GM23338 (cell line): ENCODE results near the gene EXOC6. TPM values are rescaled to one million over a fixed set of nuclear protein-coding genes. Genes with fewer than 3 reads are reported as not detected.
A peak's percentile ranks its signal among the peaks of the same experiment; 100 is the strongest.
"Not testable (repeated sequence)": the region's sequence is repeated elsewhere in the genome, so short reads cannot be mapped to it uniquely, and the experiment has no call there.

Source experiments
- ATAC-seq: fragments of 200-7000 bp; cut with Tn5 transposase; 3 replicates; pipeline ENCODE4 v1.9.1; 2020
- DNase-seq: peaks from one replicate; pipeline ENCODE4 v3.0.0-alpha.2; 2015; ENCODE audit warnings: low spot score
- H2AFZ ChIP-seq: fragments of 200-600 bp; sonication (generic); 2 replicates; pipeline ENCODE4 v1.8.0; 2016; ENCODE audit warnings: antibody characterized with exemption, mild to moderate bottlenecking, moderate library complexity
- H3F3A ChIP-seq: fragments of 200-600 bp; sonication (generic); replicated peaks from 2 replicates; pipeline ENCODE4 v1.8.0; 2017; ENCODE audit warnings: antibody characterized with exemption, mixed run types, low read depth
- H3K27ac ChIP-seq: fragments of 200-600 bp; sonication (generic); 2 replicates; pipeline ENCODE4 v1.6.1; 2016; ENCODE audit warnings: low read depth
- H3K27me3 ChIP-seq: fragments of 200-600 bp; sonication (generic); 2 replicates; pipeline ENCODE4 v1.8.0; 2016; ENCODE audit warnings: mild to moderate bottlenecking, mixed run types, moderate library complexity; ENCODE audit not compliant: insufficient read depth
- H3K36me3 ChIP-seq: fragments of 200-600 bp; sonication (generic); 2 replicates; pipeline ENCODE4 v1.8.0; 2016; ENCODE audit warnings: mild to moderate bottlenecking; ENCODE audit not compliant: insufficient read depth
- H3K4me1 ChIP-seq: fragments of 200-600 bp; sonication (generic); 2 replicates; pipeline ENCODE4 v1.8.0; 2016; ENCODE audit warnings: mild to moderate bottlenecking, moderate library complexity; ENCODE audit not compliant: insufficient read depth
- H3K4me2 ChIP-seq: fragments of 200-600 bp; sonication (generic); 2 replicates; pipeline ENCODE4 v1.7.1; 2017; ENCODE audit warnings: mixed run types
- H3K4me3 ChIP-seq: fragments of 200-600 bp; sonication (generic); 2 replicates; pipeline ENCODE4 v1.6.1; 2016; ENCODE audit warnings: mixed run types
- H3K79me2 ChIP-seq: fragments of 200-600 bp; sonication (generic); replicated peaks from 2 replicates; pipeline ENCODE4 v1.8.0; 2017; ENCODE audit warnings: mild to moderate bottlenecking; ENCODE audit not compliant: insufficient read depth
- H3K9me2 ChIP-seq: fragments of 200-600 bp; sonication (generic); 2 replicates; pipeline ENCODE4 v1.8.0; 2017; ENCODE audit not compliant: insufficient read depth
- H4K20me1 ChIP-seq: fragments of 200-600 bp; sonication (generic); replicated peaks from 2 replicates; pipeline ENCODE4 v1.8.0; 2017; ENCODE audit warnings: mild to moderate bottlenecking; ENCODE audit not compliant: insufficient read depth
- H3K27ac Mint-ChIP-seq: 2 replicates; pipeline ENCODE4 v1.8.0; 2020; ENCODE audit warnings: inconsistent platforms, mild to moderate bottlenecking, moderate library complexity, mixed read lengths
- H3K27me3 Mint-ChIP-seq: 3 replicates; pipeline ENCODE4 v1.8.0; 2022; ENCODE audit warnings: low read depth, mild to moderate bottlenecking, moderate library complexity, mixed read lengths, inconsistent platforms; ENCODE audit not compliant: insufficient read depth, poor library complexity
- H3K36me3 Mint-ChIP-seq: 3 replicates; pipeline ENCODE4 v1.8.0; 2021; ENCODE audit warnings: low read depth, mild to moderate bottlenecking, inconsistent platforms, moderate library complexity, mixed read lengths
- H3K4me1 Mint-ChIP-seq: 3 replicates; pipeline ENCODE4 v1.8.0; 2020; ENCODE audit warnings: mild to moderate bottlenecking, inconsistent platforms, mixed read lengths
- H3K4me3 Mint-ChIP-seq: 3 replicates; pipeline ENCODE4 v1.8.0; 2021; ENCODE audit warnings: moderate library complexity, mild to moderate bottlenecking, inconsistent platforms, mixed read lengths
- H3K9me3 Mint-ChIP-seq: 3 replicates; pipeline ENCODE4 v1.8.0; 2020; ENCODE audit warnings: moderate library complexity, mild to moderate bottlenecking, inconsistent platforms, mixed read lengths
- EZH2 ChIP-seq: fragments of 200-600 bp; sonication (generic); IDR thresholded peaks from one replicate; pipeline ENCODE4 v1.8.0; 2017; ENCODE audit warnings: antibody characterized with exemption, mild to moderate bottlenecking, low read depth; ENCODE audit not compliant: unreplicated experiment
- EZH2phosphoT487 ChIP-seq: fragments of 200-600 bp; sonication (generic); IDR thresholded peaks from one replicate; pipeline ENCODE4 v1.8.1; 2018; ENCODE audit warnings: antibody characterized with exemption; ENCODE audit not compliant: unreplicated experiment
- NANOG ChIP-seq: IDR thresholded peaks from 2 replicates; pipeline ENCODE4 v1.6.1; 2016; ENCODE audit warnings: antibody characterized with exemption, borderline replicate concordance
- POLR2AphosphoS5 ChIP-seq: IDR thresholded peaks from 2 replicates; pipeline ENCODE4 v1.6.1; 2016; ENCODE audit warnings: antibody characterized with exemption, low read depth
- polyA plus RNA-seq: library from polyadenylated mRNA; unstranded; fragments of >200 nt; fragmentation: Nextera tagmentation; extraction: Ambion mirVana; gene quantifications from 2 replicates; pipeline ENCODE4 v1.2.1, GENCODE V29; 2016
- total RNA-seq: library from RNA; depleted of rRNA; stranded (reverse); fragments of >200 nt; shearing (Covaris generic); gene quantifications from 2 replicates; pipeline ENCODE4 v1.2.3, GENCODE V29; 2014
- TF ChIP-seq, protein P1 (sequence below): fragments of 250-450 bp; sonication (Bioruptor Pico); IDR thresholded peaks from 2 replicates; pipeline ENCODE4 v1.5.0; 2020; ENCODE audit warnings: mild to moderate bottlenecking, moderate library complexity
- TF ChIP-seq, protein P2 (sequence below): IDR thresholded peaks from 2 replicates; pipeline ENCODE4 v1.6.1; 2016; ENCODE audit warnings: antibody characterized with exemption

EXOC6 gene
- total and polyA plus RNA-seq, 2 experiments from 2014 or later: 5.0 to 6.0 TPM

DNA sequence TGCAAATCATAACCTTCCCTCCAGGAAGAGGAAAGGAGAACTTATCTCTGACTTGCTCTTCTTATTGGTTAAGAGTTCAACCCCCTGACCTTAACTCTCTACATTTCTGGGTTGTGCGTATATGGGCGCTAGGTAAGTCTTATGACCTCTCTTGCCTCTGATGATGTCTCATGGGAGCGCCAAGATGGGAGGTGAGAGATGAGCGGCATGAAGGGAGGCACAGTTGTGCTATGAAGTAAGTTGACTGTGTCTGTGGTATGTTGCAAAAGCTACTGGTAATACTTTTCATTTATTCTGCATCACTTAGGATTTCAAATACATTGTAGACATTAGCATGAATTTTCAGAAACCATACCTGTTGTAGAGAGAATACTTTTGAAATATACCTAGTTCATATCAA, 59.0 kb downstream of the EXOC6 start (continued):
- TF ChIP-seq, protein P1, sequence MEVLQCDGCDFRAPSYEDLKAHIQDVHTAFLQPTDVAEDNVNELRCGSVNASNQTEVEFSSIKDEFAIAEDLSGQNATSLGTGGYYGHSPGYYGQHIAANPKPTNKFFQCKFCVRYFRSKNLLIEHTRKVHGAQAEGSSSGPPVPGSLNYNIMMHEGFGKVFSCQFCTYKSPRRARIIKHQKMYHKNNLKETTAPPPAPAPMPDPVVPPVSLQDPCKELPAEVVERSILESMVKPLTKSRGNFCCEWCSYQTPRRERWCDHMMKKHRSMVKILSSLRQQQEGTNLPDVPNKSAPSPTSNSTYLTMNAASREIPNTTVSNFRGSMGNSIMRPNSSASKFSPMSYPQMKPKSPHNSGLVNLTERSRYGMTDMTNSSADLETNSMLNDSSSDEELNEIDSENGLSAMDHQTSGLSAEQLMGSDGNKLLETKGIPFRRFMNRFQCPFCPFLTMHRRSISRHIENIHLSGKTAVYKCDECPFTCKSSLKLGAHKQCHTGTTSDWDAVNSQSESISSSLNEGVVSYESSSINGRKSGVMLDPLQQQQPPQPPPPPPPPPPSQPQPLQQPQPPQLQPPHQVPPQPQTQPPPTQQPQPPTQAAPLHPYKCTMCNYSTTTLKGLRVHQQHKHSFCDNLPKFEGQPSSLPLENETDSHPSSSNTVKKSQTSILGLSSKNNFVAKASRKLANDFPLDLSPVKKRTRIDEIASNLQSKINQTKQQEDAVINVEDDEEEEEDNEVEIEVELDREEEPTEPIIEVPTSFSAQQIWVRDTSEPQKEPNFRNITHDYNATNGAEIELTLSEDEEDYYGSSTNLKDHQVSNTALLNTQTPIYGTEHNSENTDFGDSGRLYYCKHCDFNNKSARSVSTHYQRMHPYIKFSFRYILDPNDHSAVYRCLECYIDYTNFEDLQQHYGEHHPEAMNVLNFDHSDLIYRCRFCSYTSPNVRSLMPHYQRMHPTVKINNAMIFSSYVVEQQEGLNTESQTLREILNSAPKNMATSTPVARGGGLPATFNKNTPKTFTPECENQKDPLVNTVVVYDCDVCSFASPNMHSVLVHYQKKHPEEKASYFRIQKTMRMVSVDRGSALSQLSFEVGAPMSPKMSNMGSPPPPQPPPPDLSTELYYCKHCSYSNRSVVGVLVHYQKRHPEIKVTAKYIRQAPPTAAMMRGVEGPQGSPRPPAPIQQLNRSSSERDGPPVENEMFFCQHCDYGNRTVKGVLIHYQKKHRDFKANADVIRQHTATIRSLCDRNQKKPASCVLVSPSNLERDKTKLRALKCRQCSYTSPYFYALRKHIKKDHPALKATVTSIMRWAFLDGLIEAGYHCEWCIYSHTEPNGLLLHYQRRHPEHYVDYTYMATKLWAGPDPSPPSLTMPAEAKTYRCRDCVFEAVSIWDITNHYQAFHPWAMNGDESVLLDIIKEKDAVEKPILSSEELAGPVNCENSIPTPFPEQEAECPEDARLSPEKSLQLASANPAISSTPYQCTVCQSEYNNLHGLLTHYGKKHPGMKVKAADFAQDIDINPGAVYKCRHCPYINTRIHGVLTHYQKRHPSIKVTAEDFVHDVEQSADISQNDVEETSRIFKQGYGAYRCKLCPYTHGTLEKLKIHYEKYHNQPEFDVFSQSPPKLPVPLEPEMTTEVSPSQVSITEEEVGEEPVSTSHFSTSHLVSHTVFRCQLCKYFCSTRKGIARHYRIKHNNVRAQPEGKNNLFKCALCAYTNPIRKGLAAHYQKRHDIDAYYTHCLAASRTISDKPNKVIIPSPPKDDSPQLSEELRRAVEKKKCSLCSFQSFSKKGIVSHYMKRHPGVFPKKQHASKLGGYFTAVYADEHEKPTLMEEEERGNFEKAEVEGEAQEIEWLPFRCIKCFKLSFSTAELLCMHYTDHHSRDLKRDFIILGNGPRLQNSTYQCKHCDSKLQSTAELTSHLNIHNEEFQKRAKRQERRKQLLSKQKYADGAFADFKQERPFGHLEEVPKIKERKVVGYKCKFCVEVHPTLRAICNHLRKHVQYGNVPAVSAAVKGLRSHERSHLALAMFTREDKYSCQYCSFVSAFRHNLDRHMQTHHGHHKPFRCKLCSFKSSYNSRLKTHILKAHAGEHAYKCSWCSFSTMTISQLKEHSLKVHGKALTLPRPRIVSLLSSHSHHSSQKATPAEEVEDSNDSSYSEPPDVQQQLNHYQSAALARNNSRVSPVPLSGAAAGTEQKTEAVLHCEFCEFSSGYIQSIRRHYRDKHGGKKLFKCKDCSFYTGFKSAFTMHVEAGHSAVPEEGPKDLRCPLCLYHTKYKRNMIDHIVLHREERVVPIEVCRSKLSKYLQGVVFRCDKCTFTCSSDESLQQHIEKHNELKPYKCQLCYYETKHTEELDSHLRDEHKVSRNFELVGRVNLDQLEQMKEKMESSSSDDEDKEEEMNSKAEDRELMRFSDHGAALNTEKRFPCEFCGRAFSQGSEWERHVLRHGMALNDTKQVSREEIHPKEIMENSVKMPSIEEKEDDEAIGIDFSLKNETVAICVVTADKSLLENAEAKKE (CRISPR knock-in tag): no peak
- TF ChIP-seq EZH2 (no peak), POLR2AphosphoS5 (no peak), EZH2phosphoT487 (no peak), NANOG (no peak)
- TF ChIP-seq, protein P2, sequence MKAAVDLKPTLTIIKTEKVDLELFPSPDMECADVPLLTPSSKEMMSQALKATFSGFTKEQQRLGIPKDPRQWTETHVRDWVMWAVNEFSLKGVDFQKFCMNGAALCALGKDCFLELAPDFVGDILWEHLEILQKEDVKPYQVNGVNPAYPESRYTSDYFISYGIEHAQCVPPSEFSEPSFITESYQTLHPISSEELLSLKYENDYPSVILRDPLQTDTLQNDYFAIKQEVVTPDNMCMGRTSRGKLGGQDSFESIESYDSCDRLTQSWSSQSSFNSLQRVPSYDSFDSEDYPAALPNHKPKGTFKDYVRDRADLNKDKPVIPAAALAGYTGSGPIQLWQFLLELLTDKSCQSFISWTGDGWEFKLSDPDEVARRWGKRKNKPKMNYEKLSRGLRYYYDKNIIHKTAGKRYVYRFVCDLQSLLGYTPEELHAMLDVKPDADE: no peak

DNA sequence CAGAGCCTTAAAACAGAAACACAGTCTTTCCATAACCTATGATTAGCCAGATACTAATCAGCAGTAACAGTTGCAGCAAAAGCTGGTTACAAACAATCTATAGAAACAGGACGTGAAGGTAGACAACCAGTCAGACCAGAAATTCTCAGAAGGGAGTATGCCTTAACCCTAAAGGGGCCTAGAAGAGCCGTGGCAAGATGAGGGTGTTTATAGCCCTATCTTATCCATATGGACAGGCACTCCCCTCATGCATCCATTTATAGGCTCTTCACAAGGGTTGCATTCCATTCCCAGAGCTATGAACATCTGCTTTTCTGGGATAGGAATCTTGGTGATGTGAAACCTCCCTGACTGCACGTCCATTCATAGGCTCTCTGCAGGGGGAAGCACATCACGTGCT, 64.3 kb downstream of the EXOC6 start:
- not testable (repeated sequence) for H3K27me3 ChIP-seq, H3K27me3 Mint-ChIP-seq, H2AFZ ChIP-seq, H3K9me2 ChIP-seq, ATAC-seq, DNase-seq, H3K4me3 ChIP-seq, H3K36me3 ChIP-seq, H4K20me1 ChIP-seq, H3F3A ChIP-seq, H3K4me2 ChIP-seq, H3K9me3 Mint-ChIP-seq, H3K36me3 Mint-ChIP-seq, H3K79me2 ChIP-seq, H3K27ac ChIP-seq, H3K4me3 Mint-ChIP-seq
- H3K4me1 ChIP-seq: peaks cover 18% of the 10 kb centered on the region
- Mint-ChIP-seq H3K4me1 (peaks cover 34% of the 10 kb centered on the region), H3K27ac (0 out of 2 replicates have a peak overlapping the region, but pooled peaks have one; percentile 5)
